HG02798 (cell line): ENCODE measurements around the gene POU2F3.

ENCODE experiments used
- ATAC-seq: cut with Tn5 transposase; IDR thresholded peaks from one replicate; pipeline ENCODE4 v1.9.1; 2021; ENCODE audit warnings: mild to moderate bottlenecking; ENCODE audit not compliant: unreplicated experiment, poor library complexity

Gene POU2F3

GRCh38 chr11:120363436-120363835 is 123.5 kb downstream of the POU2F3 start:
- ATAC-seq, result no peak

- ATAC-seq, result no peak
These were observed 125.6 kb downstream of the POU2F3 start for GRCh38 chr11:120365512-120365911.
